Measurements from ENCODE around the gene SCT. TPM values are rescaled to one million over a fixed set of nuclear protein-coding genes. Genes with fewer than 3 reads are reported as not detected.
A peak's percentile ranks its signal among the peaks of the same experiment; 100 is the strongest.

The SCT gene
- total and polyA plus RNA-seq, 2 experiments from 2014 or later = not detected

GRCh38 chr11:630871-631270 lies 3.9 kb upstream of the SCT start:
- WGBS, 2 experiments (ENCODE audit: low coverage in 1 of 2, low lambda C conversion rate in 2 of 2, missing lambda C conversion rate in 2 of 2) = 91 to 95% methylated on average over 5 of the region's 5 CpGs
- H3K4me2 ChIP-seq (ENCODE audit: unreplicated experiment) = no peak overlapping the region
- H3K4me1 ChIP-seq (ENCODE audit: insufficient read depth) = peaks cover 5% of the 10 kb centered on the region
- H2AFZ ChIP-seq = no peak overlapping the region
- H3K79me2 ChIP-seq (ENCODE audit: insufficient read depth) = no peaks in the 10 kb centered on the region
- no peak for DNase-seq
- H3K4me3 ChIP-seq = no peak overlapping the region
- no peaks in the 10 kb centered on the region for H3K36me3 ChIP-seq (ENCODE audit: low read depth)
- in situ Hi-C loops (cut with MboI) = no loop called here
- no peak for TF ChIP-seq EZH2phosphoT487 (IDR thresholded peaks at IDR 0.05; ENCODE audit: insufficient read depth, low read depth)
- no peak for TF ChIP-seq EZH2 (IDR thresholded peaks at IDR 0.05; ENCODE audit: insufficient read depth, poor library complexity, severe bottlenecking)
- H3K9me2 ChIP-seq (ENCODE audit: insufficient read depth) = no peaks in the 10 kb centered on the region
- H3K9me3 ChIP-seq (ENCODE audit: low read depth) = no peaks in the 10 kb centered on the region
- no peaks in the 10 kb centered on the region for H4K20me1 ChIP-seq (ENCODE audit: insufficient read depth)
- H3K27ac ChIP-seq = no peak overlapping the region
- H3K9ac ChIP-seq = no peak overlapping the region
- H3K27me3 ChIP-seq (replicated peaks; ENCODE audit: insufficient read depth) = no peaks in the 10 kb centered on the region
- peaks cover 16% of the 10 kb centered on the region for H3F3A ChIP-seq (ENCODE audit: insufficient read depth)

- Histone ChIP-seq H3K27me3 (replicated peaks; ENCODE audit: insufficient read depth) (no peaks in the 10 kb centered on the region), H4K20me1 (ENCODE audit: insufficient read depth) (no peaks in the 10 kb centered on the region), H3K4me2 (ENCODE audit: unreplicated experiment) (peak overlapping the region; percentile 14), H3K79me2 (ENCODE audit: insufficient read depth) (no peaks in the 10 kb centered on the region), H2AFZ (no peak overlapping the region), H3K9ac (peak overlapping the region; percentile 48), H3K4me1 (ENCODE audit: insufficient read depth) (peaks cover 5% of the 10 kb centered on the region), H3K9me2 (ENCODE audit: insufficient read depth) (no peaks in the 10 kb centered on the region), H3K4me3 (no peak overlapping the region), H3K36me3 (ENCODE audit: low read depth) (no peaks in the 10 kb centered on the region), H3F3A (ENCODE audit: insufficient read depth) (peaks cover 10% of the 10 kb centered on the region), H3K27ac (no peak overlapping the region), H3K9me3 (ENCODE audit: low read depth) (no peaks in the 10 kb centered on the region)
- in situ Hi-C loops (cut with MboI) = no loop called here
- TF ChIP-seq EZH2 (IDR thresholded peaks at IDR 0.05; ENCODE audit: insufficient read depth, poor library complexity, severe bottlenecking) = no peak
- no peak for TF ChIP-seq EZH2phosphoT487 (IDR thresholded peaks at IDR 0.05; ENCODE audit: insufficient read depth, low read depth)
- no peak for DNase-seq
- 80 to 81% methylated on average over 10 of the region's 10 CpGs for WGBS, 2 experiments (ENCODE audit: low coverage in 1 of 2, low lambda C conversion rate in 2 of 2, missing lambda C conversion rate in 2 of 2)
Observed at GRCh38 chr11:629237-629583, 2.2 kb upstream of the SCT start.

GRCh38 chr11:628056-628455 lies 1.1 kb upstream of the SCT start:
- Histone ChIP-seq H3K79me2 (ENCODE audit: insufficient read depth) (no peaks in the 10 kb centered on the region), H3K4me2 (ENCODE audit: unreplicated experiment) (peak overlapping the region; percentile 16), H3K4me3 (no peak overlapping the region), H3F3A (ENCODE audit: insufficient read depth) (peaks cover 10% of the 10 kb centered on the region), H3K9me3 (ENCODE audit: low read depth) (no peaks in the 10 kb centered on the region), H3K4me1 (ENCODE audit: insufficient read depth) (peaks cover 5% of the 10 kb centered on the region), H3K9ac (no peak overlapping the region), H3K27me3 (replicated peaks; ENCODE audit: insufficient read depth) (no peaks in the 10 kb centered on the region), H3K9me2 (ENCODE audit: insufficient read depth) (no peaks in the 10 kb centered on the region), H3K36me3 (ENCODE audit: low read depth) (no peaks in the 10 kb centered on the region), H3K27ac (no peak overlapping the region), H4K20me1 (ENCODE audit: insufficient read depth) (no peaks in the 10 kb centered on the region), H2AFZ (no peak overlapping the region)
- WGBS, 2 experiments (ENCODE audit: low coverage in 1 of 2, low lambda C conversion rate in 2 of 2, missing lambda C conversion rate in 2 of 2) = 91% methylated on average over 16 to 31 of the region's 31 CpGs
- in situ Hi-C loops (cut with MboI) = no loop called here
- TF ChIP-seq EZH2 (IDR thresholded peaks at IDR 0.05; ENCODE audit: insufficient read depth, poor library complexity, severe bottlenecking) (no peak), EZH2phosphoT487 (IDR thresholded peaks at IDR 0.05; ENCODE audit: insufficient read depth, low read depth) (no peak)
- no peak for DNase-seq

GRCh38 chr11:627308-627576 lies 261 bp upstream of the SCT start:
- H2AFZ ChIP-seq = no peak overlapping the region
- no peak overlapping the region for H3K27ac ChIP-seq
- H3F3A ChIP-seq (ENCODE audit: insufficient read depth) = peaks cover 10% of the 10 kb centered on the region
- no peaks in the 10 kb centered on the region for H3K27me3 ChIP-seq (replicated peaks; ENCODE audit: insufficient read depth)
- no peak for DNase-seq
- peaks cover 5% of the 10 kb centered on the region for H3K4me1 ChIP-seq (ENCODE audit: insufficient read depth)
- no peaks in the 10 kb centered on the region for H3K9me3 ChIP-seq (ENCODE audit: low read depth)
- no peak overlapping the region for H3K4me3 ChIP-seq
- H3K4me2 ChIP-seq (ENCODE audit: unreplicated experiment) = no peak overlapping the region
- TF ChIP-seq EZH2 (IDR thresholded peaks at IDR 0.05; ENCODE audit: insufficient read depth, poor library complexity, severe bottlenecking) (no peak), EZH2phosphoT487 (IDR thresholded peaks at IDR 0.05; ENCODE audit: insufficient read depth, low read depth) (no peak)
- H3K36me3 ChIP-seq (ENCODE audit: low read depth) = no peaks in the 10 kb centered on the region
- WGBS, 2 experiments (ENCODE audit: low coverage in 1 of 2, low lambda C conversion rate in 2 of 2, missing lambda C conversion rate in 2 of 2) = 21 to 100% methylated on average over 2 to 22 of the region's 28 CpGs
- H3K9ac ChIP-seq = no peak overlapping the region
- H3K79me2 ChIP-seq (ENCODE audit: insufficient read depth) = no peaks in the 10 kb centered on the region
- H3K9me2 ChIP-seq (ENCODE audit: insufficient read depth) = no peaks in the 10 kb centered on the region
- in situ Hi-C loops (cut with MboI) = no loop called here
- H4K20me1 ChIP-seq (ENCODE audit: insufficient read depth) = no peaks in the 10 kb centered on the region

GRCh38 chr11:625636-626268 lies 1.2 kb downstream of the SCT start:
- no peak for DNase-seq
- Histone ChIP-seq H3F3A (ENCODE audit: insufficient read depth) (peaks cover 10% of the 10 kb centered on the region), H3K79me2 (ENCODE audit: insufficient read depth) (no peaks in the 10 kb centered on the region), H3K9ac (no peak overlapping the region), H3K4me3 (no peak overlapping the region), H3K36me3 (ENCODE audit: low read depth) (no peaks in the 10 kb centered on the region), H3K4me1 (ENCODE audit: insufficient read depth) (peaks cover 5% of the 10 kb centered on the region), H4K20me1 (ENCODE audit: insufficient read depth) (no peaks in the 10 kb centered on the region), H3K27ac (no peak overlapping the region), H3K27me3 (replicated peaks; ENCODE audit: insufficient read depth) (no peaks in the 10 kb centered on the region), H3K4me2 (ENCODE audit: unreplicated experiment) (no peak overlapping the region), H2AFZ (no peak overlapping the region), H3K9me3 (ENCODE audit: low read depth) (no peaks in the 10 kb centered on the region), H3K9me2 (ENCODE audit: insufficient read depth) (no peaks in the 10 kb centered on the region)
- in situ Hi-C loops (cut with MboI) = no loop called here
- no peak for TF ChIP-seq EZH2phosphoT487 (IDR thresholded peaks at IDR 0.05; ENCODE audit: insufficient read depth, low read depth)
- no peak for TF ChIP-seq EZH2 (IDR thresholded peaks at IDR 0.05; ENCODE audit: insufficient read depth, poor library complexity, severe bottlenecking)
- WGBS, 2 experiments (ENCODE audit: low coverage in 1 of 2, low lambda C conversion rate in 2 of 2, missing lambda C conversion rate in 2 of 2) = 51 to 57% methylated on average over 14 to 22 of the region's 22 CpGs

Measured in GM23248 (cell line).